Measurements from ENCODE around the gene SEMA3E.

- no peak for TF ChIP-seq CTCF (IDR thresholded peaks at IDR 0.05; ENCODE audit: poor library complexity, severe bottlenecking)
- no peak for TF ChIP-seq POLR2AphosphoS5 (IDR thresholded peaks at IDR 0.05)
Observed at GRCh38 chr7:83640240-83640639, 8.7 kb downstream of the SEMA3E start.

Measured in neural cell (in vitro differentiated cells).